HFF-Myc (cell line): Measurements from ENCODE around the gene MCF2.

Experiments
- DNase-seq: peaks from one replicate; pipeline ENCODE4 v3.0.0-alpha.2; 2011; ENCODE audit warnings: low read depth; ENCODE audit errors: extremely low read depth
- H3K4me3 ChIP-seq: replicated peaks from 2 replicates; pipeline ENCODE4 v1.5.1; 2011; ENCODE audit warnings: low read depth, mild to moderate bottlenecking, control low read depth, low read length
- TF ChIP-seq, protein P1 (sequence below): IDR thresholded peaks from 2 replicates; pipeline ENCODE4 v1.5.1; 2012; ENCODE audit warnings: mild to moderate bottlenecking, low read depth, low read length, control low read depth; ENCODE audit errors: missing control alignments

Gene MCF2

DNA sequence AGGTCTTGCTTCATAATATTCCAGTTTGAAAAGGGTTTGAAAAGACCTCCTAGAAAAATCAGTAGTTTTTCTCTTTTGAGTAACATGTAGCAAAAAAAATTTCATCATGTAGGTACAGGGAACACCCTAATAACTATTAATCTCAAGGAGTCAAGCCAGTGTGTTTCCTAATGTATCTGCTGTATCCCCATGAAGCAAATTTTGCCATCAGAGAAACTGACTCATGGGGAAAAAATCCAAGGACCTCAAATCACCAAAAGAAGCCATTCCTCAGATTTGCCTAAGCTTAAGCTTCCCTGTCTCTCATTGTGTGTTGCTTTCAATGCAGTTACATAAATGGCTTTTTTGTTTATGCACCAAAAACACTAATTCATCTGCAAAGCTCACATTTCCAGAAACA lies 147.7 kb downstream of the MCF2 start:
- no peak for DNase-seq
- H3K4me3 ChIP-seq = no peak overlapping the region
- TF ChIP-seq, protein P1, sequence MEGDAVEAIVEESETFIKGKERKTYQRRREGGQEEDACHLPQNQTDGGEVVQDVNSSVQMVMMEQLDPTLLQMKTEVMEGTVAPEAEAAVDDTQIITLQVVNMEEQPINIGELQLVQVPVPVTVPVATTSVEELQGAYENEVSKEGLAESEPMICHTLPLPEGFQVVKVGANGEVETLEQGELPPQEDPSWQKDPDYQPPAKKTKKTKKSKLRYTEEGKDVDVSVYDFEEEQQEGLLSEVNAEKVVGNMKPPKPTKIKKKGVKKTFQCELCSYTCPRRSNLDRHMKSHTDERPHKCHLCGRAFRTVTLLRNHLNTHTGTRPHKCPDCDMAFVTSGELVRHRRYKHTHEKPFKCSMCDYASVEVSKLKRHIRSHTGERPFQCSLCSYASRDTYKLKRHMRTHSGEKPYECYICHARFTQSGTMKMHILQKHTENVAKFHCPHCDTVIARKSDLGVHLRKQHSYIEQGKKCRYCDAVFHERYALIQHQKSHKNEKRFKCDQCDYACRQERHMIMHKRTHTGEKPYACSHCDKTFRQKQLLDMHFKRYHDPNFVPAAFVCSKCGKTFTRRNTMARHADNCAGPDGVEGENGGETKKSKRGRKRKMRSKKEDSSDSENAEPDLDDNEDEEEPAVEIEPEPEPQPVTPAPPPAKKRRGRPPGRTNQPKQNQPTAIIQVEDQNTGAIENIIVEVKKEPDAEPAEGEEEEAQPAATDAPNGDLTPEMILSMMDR = no peak

DNA sequence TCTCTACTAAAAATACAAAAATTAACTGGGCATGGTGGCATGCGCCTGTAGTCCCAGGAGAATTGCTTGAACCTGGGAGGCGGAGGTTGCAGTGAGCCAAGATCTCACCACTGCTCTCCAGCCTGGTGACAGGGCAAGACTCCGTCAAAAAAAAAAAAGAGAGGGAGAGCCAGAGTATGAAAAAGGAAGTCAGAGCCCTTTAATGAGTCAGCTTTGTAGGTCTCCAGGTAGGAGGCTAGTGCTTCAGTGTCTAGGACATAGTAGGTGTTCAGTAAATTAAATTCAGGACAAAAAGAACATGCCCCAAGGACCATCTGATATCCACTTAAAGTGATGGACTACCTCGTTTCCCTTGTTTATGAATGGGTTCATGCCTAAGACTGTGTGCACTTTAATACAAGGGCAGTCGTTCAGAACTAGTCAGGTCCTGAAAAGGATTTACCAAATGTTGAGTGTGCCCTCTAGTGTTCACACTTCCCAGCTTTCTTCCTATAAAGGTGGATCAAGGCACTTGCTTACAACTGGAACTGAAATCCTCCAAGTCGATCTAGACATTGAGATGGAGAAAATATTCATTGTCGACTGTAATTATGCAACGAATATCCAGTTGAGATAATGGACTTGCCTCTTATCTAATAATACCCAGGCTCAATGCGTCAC lies 148.5 kb downstream of the MCF2 start:
- no peak overlapping the region for H3K4me3 ChIP-seq
- no peak for DNase-seq
- TF ChIP-seq, protein P1 = peak; percentile 27

DNA sequence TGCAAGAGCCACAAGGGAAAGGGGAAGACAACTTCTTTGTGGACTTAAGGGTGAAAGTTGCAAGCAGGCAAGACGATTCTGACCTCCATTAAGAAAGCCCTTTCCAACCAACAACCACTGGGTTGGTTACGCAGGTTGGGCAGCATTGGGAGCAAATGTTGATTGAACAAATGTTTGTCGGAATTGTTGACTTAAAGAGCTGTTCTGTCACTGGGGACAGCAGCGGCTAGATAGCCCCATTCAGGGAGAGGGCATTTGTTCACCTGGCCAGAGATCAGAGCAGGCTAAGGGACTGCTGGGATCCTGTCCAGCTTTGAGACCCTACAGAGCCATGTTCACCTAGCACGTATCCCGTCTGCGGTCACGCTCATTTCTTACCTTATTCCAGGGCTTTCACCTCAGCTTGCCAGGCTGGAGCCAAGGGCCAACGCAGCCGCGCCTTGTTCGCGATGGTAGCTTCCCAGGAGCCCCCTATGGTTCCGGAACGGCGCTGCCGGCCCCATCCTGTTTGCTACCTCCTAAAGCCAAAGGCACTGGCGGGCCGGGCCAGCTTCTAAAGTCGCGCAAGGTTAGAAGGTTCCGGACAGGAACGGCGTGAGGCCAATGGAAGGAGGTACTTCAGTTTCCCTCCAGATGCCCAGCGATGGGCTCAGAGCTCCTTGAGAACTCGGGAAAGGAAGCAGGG lies 152.8 kb downstream of the MCF2 start:
- TF ChIP-seq, protein P1 = no peak
- DNase-seq = no peak
- no peak overlapping the region for H3K4me3 ChIP-seq

DNA sequence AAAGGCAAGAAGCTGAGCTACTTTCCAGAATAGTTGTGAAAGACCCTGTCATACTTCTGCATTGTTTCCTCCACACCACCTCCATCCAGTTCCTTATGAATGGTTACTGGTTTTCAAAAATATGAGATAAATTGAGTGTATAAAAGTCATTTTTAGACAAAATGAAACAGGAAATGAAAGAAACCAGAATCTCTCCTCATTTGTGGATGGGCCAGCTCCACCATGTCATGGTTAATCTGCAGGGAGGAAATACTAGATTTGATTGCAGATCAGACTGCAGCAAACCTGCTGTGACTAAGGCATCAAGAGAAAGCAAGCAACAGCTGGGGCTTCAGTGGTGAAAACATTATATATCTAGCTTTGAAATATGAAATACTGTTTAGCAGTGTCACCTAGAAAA lies 153.6 kb downstream of the MCF2 start:
- TF ChIP-seq, protein P1 = no peak
- no peak overlapping the region for H3K4me3 ChIP-seq
- DNase-seq = no peak

DNA sequence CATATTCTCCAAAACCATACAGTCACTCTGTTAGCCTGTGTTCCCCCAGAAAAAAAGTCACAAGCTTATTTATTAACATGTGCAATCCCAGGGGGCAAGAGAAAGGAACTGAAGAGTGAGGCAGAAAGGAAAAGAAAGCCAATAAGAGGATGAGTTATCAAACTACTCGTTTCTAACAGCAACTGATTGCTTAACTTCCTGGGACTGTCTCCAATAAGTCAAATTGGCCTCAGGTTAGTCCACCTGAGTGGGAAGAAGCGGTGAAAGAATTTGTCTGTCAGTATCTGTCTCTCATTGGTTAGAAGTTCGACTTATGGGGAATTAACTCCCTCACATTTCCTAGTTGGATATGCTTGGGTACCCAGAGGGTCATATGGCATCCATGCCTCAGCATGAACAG lies 163.4 kb downstream of the MCF2 start:
- no peak for DNase-seq
- H3K4me3 ChIP-seq = no peak overlapping the region
- TF ChIP-seq, protein P1 = no peak

DNA sequence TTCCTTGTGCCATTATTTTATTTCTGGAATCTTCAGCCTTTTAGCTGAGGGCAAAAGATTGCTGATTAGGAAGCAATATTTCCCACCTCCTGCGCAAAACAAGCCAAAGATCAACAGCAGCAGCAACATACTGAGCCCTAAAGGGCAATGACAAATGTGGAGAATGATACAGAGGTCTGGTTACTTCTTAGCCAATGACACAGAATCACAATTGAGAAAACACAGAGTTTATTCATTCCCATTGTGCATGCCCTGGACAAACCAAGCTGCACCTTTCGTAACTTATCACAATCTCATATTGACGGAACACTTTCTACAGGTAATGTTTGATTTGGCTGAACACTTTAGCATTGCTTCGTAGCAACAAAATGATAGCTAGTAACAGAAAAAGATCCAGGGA lies 164.0 kb downstream of the MCF2 start:
- no peak for DNase-seq
- H3K4me3 ChIP-seq = no peak overlapping the region
- TF ChIP-seq, protein P1 = no peak
